SK-N-SH treated with all-trans-retinoic acid at 6 μM for 48 hours (cell line): ENCODE data around the gene SLC37A1.

Experiments used
- ATAC-seq: fragments of 200-7000 bp; cut with Tn5 transposase; 3 replicates; pipeline ENCODE4 v1.9.1; 2020; ENCODE audit warnings: mild to moderate bottlenecking, moderate library complexity
- ARNTL ChIP-seq: fragments of 450-650 bp; formaldehyde crosslinking; IDR thresholded peaks from 2 replicates; pipeline ENCODE4 v1.5.0; 2020; ENCODE audit warnings: low read depth, mild to moderate bottlenecking, moderate library complexity, borderline replicate concordance
- BACH2 ChIP-seq: fragments of 250-450 bp; sonication (Bioruptor Pico); IDR thresholded peaks from 2 replicates; pipeline ENCODE4 v1.9.0; 2021; ENCODE audit warnings: mild to moderate bottlenecking, borderline replicate concordance
- CSDC2 ChIP-seq: fragments of 250-450 bp; sonication (Bioruptor Pico); IDR thresholded peaks from 2 replicates; pipeline ENCODE4 v1.5.0; 2020; ENCODE audit warnings: mild to moderate bottlenecking, moderate library complexity
- ESRRG ChIP-seq: fragments of 250-450 bp; sonication (Bioruptor Pico); IDR thresholded peaks from 2 replicates; pipeline ENCODE4 v1.6.1; 2021; ENCODE audit warnings: mild to moderate bottlenecking
- GLIS3 ChIP-seq: fragments of 250-450 bp; sonication (Bioruptor Pico); IDR thresholded peaks from 2 replicates; pipeline ENCODE4 v1.5.0; 2020; ENCODE audit warnings: mild to moderate bottlenecking, moderate library complexity
- ISL1 ChIP-seq: fragments of 250-450 bp; sonication (Bioruptor Pico); IDR thresholded peaks from 2 replicates; pipeline ENCODE4 v2.1.2; 2022; ENCODE audit warnings: mild to moderate bottlenecking, moderate library complexity
- PPARA ChIP-seq: fragments of 250-450 bp; sonication (Bioruptor Pico); IDR thresholded peaks from 2 replicates; pipeline ENCODE4 v1.5.0; 2020; ENCODE audit warnings: mild to moderate bottlenecking, borderline replicate concordance
- SNAI2 ChIP-seq: fragments of 250-450 bp; sonication (Bioruptor Pico); IDR thresholded peaks from 2 replicates; pipeline ENCODE4 v1.5.0; 2020; ENCODE audit warnings: mild to moderate bottlenecking, moderate library complexity
- TCF4 ChIP-seq: fragments of 250-450 bp; sonication (Bioruptor Pico); IDR thresholded peaks from 2 replicates; pipeline ENCODE4 v1.8.0; 2021; ENCODE audit warnings: mild to moderate bottlenecking, moderate library complexity, borderline replicate concordance
- ZC3H10 ChIP-seq: fragments of 250-450 bp; sonication (Bioruptor Pico); IDR thresholded peaks from 2 replicates; pipeline ENCODE4 v1.5.1; 2021; ENCODE audit warnings: mild to moderate bottlenecking, moderate library complexity
- ZFP3 ChIP-seq: fragments of 250-450 bp; sonication (Bioruptor Pico); IDR thresholded peaks from 2 replicates; pipeline ENCODE4 v1.5.0; 2020; ENCODE audit warnings: mild to moderate bottlenecking, moderate library complexity
- ZFP30 ChIP-seq: fragments of 450-650 bp; formaldehyde crosslinking; IDR thresholded peaks from 2 replicates; pipeline ENCODE4 v1.5.0; 2022; ENCODE audit warnings: mild to moderate bottlenecking, moderate library complexity
- ZNF565 ChIP-seq: fragments of 450-650 bp; formaldehyde crosslinking; conservative IDR thresholded peaks from 2 replicates; pipeline ENCODE4 v1.5.0; 2020; ENCODE audit warnings: low read depth, mild to moderate bottlenecking, moderate library complexity
- ZNF70 ChIP-seq: fragments of 450-650 bp; formaldehyde crosslinking; IDR thresholded peaks from 2 replicates; pipeline ENCODE4 v1.5.0; 2020; ENCODE audit warnings: mild to moderate bottlenecking, moderate library complexity
- TF ChIP-seq, protein P1 (sequence below): fragments of 250-450 bp; sonication (Bioruptor Pico); IDR thresholded peaks from 2 replicates; pipeline ENCODE4 v1.5.0; 2020; ENCODE audit warnings: mild to moderate bottlenecking, moderate library complexity
- TF ChIP-seq, protein P2 (sequence below): fragments of 250-450 bp; sonication (Bioruptor Pico); IDR thresholded peaks from 2 replicates; pipeline ENCODE4 v1.5.1; 2020; ENCODE audit warnings: low read depth, mild to moderate bottlenecking, moderate library complexity
- TF ChIP-seq, protein P3 (sequence below): fragments of 250-450 bp; sonication (Bioruptor Pico); IDR thresholded peaks from 2 replicates; pipeline ENCODE4 v1.8.0; 2021; ENCODE audit warnings: low read depth, mild to moderate bottlenecking, moderate library complexity, borderline replicate concordance
- TF ChIP-seq, protein P4 (sequence below): fragments of 250-450 bp; sonication (Bioruptor Pico); IDR thresholded peaks from 2 replicates; pipeline ENCODE4 v1.8.0; 2020; ENCODE audit warnings: mild to moderate bottlenecking, moderate library complexity, borderline replicate concordance

Gene SLC37A1

DNA sequence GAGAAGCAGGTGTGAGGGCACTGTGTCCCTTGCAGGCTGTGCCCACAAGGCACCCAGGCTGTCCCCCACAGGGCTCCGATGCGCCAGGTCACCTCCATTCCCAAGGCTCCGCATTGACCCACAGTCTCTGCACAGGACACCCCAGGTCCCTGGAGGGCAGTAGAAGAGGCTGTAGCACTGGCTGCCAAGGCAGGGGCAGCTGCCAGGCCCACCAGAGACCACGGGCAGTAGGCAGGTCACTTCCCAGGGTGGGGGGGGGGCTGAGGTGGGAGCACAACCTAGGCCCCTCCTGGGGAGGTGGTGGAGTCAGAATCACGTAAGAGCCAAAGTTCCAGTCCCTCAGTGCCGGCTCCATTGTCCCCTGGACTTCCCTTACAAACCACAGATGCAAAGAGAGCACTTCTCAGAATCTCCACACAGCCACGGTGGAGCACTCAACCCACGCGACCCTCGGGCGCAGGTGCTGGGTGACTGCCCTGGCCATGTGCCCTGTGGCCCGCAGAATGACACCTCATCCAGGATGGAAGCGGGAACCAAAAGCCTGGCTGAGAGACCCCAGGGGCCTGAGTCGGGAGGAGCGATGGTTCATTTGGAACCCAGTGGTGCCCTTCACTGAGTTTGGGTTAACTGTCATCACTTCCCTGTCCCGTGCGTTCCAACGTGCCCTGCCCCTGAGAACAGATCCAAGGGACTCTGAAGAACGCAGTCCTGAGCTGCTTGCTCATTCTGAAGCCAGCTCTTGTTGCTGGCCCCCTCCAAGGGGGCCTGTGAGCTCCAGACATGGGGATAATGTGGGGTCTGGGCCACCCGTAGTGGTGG, 70.0 kb downstream of the SLC37A1 start (continued):
- TF ChIP-seq, protein P1, sequence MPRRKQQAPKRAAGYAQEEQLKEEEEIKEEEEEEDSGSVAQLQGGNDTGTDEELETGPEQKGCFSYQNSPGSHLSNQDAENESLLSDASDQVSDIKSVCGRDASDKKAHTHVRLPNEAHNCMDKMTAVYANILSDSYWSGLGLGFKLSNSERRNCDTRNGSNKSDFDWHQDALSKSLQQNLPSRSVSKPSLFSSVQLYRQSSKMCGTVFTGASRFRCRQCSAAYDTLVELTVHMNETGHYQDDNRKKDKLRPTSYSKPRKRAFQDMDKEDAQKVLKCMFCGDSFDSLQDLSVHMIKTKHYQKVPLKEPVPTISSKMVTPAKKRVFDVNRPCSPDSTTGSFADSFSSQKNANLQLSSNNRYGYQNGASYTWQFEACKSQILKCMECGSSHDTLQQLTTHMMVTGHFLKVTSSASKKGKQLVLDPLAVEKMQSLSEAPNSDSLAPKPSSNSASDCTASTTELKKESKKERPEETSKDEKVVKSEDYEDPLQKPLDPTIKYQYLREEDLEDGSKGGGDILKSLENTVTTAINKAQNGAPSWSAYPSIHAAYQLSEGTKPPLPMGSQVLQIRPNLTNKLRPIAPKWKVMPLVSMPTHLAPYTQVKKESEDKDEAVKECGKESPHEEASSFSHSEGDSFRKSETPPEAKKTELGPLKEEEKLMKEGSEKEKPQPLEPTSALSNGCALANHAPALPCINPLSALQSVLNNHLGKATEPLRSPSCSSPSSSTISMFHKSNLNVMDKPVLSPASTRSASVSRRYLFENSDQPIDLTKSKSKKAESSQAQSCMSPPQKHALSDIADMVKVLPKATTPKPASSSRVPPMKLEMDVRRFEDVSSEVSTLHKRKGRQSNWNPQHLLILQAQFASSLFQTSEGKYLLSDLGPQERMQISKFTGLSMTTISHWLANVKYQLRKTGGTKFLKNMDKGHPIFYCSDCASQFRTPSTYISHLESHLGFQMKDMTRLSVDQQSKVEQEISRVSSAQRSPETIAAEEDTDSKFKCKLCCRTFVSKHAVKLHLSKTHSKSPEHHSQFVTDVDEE (CRISPR knock-in tag): no peak

DNA sequence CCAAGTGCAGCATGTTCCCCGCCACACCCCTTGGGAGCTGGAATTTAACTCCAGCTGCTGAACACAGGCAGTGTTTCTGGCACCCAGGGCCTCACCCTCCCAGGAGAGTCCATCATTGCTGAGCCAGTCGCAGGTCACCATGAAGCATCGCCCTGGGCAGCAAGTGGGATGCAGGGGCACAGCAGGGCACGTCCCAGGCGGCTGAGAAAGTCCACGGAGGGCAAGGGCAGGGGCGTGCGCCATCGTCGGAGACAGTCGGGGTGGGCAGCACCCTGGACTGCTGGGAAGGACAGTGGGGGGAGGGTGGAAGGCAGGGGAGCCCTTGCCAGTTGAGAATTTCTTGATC, 70.6 kb downstream of the SLC37A1 start:
- ATAC-seq: no peak
- TF ChIP-seq ZFP30 (CRISPR knock-in tag) (no peak), ZNF70 (no peak), ARNTL (CRISPR knock-in tag) (no peak), SNAI2 (no peak), BACH2 (CRISPR knock-in tag) (no peak)
- TF ChIP-seq, protein P2, sequence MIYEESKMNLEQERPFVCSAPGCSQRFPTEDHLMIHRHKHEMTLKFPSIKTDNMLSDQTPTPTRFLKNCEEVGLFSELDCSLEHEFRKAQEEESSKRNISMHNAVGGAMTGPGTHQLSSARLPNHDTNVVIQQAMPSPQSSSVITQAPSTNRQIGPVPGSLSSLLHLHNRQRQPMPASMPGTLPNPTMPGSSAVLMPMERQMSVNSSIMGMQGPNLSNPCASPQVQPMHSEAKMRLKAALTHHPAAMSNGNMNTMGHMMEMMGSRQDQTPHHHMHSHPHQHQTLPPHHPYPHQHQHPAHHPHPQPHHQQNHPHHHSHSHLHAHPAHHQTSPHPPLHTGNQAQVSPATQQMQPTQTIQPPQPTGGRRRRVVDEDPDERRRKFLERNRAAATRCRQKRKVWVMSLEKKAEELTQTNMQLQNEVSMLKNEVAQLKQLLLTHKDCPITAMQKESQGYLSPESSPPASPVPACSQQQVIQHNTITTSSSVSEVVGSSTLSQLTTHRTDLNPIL (CRISPR knock-in tag): no peak

DNA sequence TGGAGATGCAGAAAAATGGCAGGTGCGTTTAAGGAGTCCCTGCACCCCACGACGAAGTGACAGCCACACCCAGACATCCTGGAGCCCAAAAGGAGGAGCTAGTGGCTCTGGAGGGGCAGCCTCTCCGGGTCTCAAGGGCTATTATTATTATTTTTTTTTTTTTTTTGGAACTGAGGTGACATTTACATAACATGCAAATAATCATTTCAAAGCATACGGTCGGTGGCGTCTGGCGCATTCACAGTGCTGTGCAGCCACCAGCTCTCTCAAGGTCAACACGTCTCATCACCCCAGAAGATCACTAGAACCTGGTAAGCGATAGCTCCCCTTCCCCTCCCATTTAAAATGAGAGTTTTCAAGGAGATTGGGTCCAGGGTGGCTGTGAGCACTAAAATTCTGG, 72.2 kb downstream of the SLC37A1 start:
- no peak for TF ChIP-seq ZNF70
- TF ChIP-seq ESRRG: no peak
- TF ChIP-seq, protein P1 (CRISPR knock-in tag): no peak
- no peak for TF ChIP-seq BACH2 (CRISPR knock-in tag)
- no peak for TF ChIP-seq ARNTL (CRISPR knock-in tag)
- no peak for TF ChIP-seq GLIS3
- TF ChIP-seq PPARA (CRISPR knock-in tag): no peak
- TF ChIP-seq, protein P3, sequence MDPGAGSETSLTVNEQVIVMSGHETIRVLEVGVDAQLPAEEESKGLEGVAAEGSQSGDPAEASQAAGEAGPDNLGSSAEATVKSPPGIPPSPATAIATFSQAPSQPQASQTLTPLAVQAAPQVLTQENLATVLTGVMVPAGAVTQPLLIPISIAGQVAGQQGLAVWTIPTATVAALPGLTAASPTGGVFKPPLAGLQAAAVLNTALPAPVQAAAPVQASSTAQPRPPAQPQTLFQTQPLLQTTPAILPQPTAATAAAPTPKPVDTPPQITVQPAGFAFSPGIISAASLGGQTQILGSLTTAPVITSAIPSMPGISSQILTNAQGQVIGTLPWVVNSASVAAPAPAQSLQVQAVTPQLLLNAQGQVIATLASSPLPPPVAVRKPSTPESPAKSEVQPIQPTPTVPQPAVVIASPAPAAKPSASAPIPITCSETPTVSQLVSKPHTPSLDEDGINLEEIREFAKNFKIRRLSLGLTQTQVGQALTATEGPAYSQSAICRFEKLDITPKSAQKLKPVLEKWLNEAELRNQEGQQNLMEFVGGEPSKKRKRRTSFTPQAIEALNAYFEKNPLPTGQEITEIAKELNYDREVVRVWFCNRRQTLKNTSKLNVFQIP (CRISPR knock-in tag): no peak
- TF ChIP-seq ZC3H10 (CRISPR knock-in tag): no peak
- no peak for TF ChIP-seq ZFP30 (CRISPR knock-in tag)
- no peak for TF ChIP-seq TCF4 (CRISPR knock-in tag)
- ATAC-seq: no peak

DNA sequence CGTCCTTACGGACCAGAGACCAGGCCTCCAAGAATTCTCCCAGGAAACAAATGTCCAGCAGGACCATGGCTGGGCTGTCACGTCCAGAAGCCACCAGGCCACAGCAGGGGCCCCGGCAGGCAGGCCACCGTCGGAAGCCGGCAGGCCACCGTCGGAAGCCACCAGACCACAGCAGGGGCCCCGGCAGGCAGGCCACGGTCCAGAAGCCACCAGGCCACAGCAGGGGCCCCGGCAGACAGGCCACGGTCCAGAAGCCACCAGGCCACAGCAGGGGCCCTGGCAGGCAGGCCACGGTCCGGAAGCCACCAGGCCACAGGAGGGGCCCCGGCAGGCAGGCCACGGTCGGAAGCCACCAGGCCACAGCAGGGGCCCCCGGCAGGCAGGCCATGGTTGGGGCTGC, 72.8 kb downstream of the SLC37A1 start:
- TF ChIP-seq CSDC2 (CRISPR knock-in tag): no peak
- no peak for TF ChIP-seq BACH2 (CRISPR knock-in tag)
- no peak for TF ChIP-seq ZFP3 (CRISPR knock-in tag)
- no peak for TF ChIP-seq ARNTL (CRISPR knock-in tag)
- TF ChIP-seq, protein P1 (CRISPR knock-in tag): no peak
- TF ChIP-seq ZNF565 (CRISPR knock-in tag): no peak
- TF ChIP-seq ZFP30 (CRISPR knock-in tag): no peak
- no peak for TF ChIP-seq ISL1 (CRISPR knock-in tag)
- TF ChIP-seq TCF4 (CRISPR knock-in tag): no peak
- TF ChIP-seq SNAI2: no peak
- TF ChIP-seq, protein P4, sequence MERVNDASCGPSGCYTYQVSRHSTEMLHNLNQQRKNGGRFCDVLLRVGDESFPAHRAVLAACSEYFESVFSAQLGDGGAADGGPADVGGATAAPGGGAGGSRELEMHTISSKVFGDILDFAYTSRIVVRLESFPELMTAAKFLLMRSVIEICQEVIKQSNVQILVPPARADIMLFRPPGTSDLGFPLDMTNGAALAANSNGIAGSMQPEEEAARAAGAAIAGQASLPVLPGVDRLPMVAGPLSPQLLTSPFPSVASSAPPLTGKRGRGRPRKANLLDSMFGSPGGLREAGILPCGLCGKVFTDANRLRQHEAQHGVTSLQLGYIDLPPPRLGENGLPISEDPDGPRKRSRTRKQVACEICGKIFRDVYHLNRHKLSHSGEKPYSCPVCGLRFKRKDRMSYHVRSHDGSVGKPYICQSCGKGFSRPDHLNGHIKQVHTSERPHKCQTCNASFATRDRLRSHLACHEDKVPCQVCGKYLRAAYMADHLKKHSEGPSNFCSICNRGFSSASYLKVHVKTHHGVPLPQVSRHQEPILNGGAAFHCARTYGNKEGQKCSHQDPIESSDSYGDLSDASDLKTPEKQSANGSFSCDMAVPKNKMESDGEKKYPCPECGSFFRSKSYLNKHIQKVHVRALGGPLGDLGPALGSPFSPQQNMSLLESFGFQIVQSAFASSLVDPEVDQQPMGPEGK (CRISPR knock-in tag): no peak
- ATAC-seq: no peak
